ENCODE data around the gene PCK1. TPM values are rescaled to one million over a fixed set of nuclear protein-coding genes. Genes with fewer than 3 reads are reported as not detected.
A peak's percentile ranks its signal among the peaks of the same experiment; 100 is the strongest.

PCK1 gene
- total and polyA plus RNA-seq, 7 experiments from 2014 or later: not detected

DNA sequence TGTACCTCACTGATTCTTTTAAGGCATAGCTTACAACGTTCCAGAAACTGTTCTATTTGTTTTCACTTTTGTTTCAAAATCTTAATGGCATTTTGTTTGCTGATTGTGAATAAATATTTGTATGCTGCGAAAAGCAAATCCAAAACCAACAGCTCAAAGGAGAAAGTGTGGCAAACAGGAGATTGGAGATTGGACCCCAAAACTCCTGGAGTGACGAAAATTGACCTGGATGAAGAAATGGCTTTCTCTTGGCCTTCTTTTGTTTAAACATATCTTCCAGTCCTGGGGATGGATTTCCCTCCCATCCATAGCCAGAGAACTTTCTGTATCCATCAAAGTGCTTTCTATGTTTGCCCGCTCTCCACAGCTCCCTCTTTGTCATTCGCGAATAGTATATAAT is 33.2 kb upstream of the PCK1 start:
- intact Hi-C loops (cut with micrococcal nuclease): no loop called here
- no peak overlapping the region for H3K4me3 ChIP-seq (ENCODE audit: low read length)
- Mint-ChIP-seq H3K27ac (no peak overlapping the region), H3K36me3 (no peaks in the 10 kb centered on the region), H3K4me3 (no peak overlapping the region), H3K4me1 (peaks cover 4 to 11% (median 7%) of the 10 kb centered on the region in 7 donors), H3K27me3 (peaks cover 0 to 12% (median 1%) of the 10 kb centered on the region in 5 donors), H3K9me3 (no peaks in the 10 kb centered on the region)
- H3K36me3 ChIP-seq (ENCODE audit: control insufficient read depth in 2 of 3, insufficient read depth in 3 of 3, low read length in 3 of 3): no peaks in the 10 kb centered on the region
- no peaks in the 10 kb centered on the region for H3K4me1 ChIP-seq (ENCODE audit: control insufficient read depth in 2 of 2, insufficient read depth in 2 of 2, low read length in 2 of 2)
- ChIA-PET POLR2A (no interaction called here), CTCF (no interaction called here)
- ATAC-seq: no peak
- no peak for DNase-seq
- H3K9me3 ChIP-seq (ENCODE audit: control insufficient read depth in 2 of 3, low read length in 3 of 3): no peaks in the 10 kb centered on the region
- no peak overlapping the region for H3K27ac ChIP-seq (ENCODE audit: low read depth, low read length)
- H3K27me3 ChIP-seq (ENCODE audit: control insufficient read depth in 2 of 2, insufficient read depth in 2 of 2, low read length in 2 of 2): no peaks in the 10 kb centered on the region

DNA sequence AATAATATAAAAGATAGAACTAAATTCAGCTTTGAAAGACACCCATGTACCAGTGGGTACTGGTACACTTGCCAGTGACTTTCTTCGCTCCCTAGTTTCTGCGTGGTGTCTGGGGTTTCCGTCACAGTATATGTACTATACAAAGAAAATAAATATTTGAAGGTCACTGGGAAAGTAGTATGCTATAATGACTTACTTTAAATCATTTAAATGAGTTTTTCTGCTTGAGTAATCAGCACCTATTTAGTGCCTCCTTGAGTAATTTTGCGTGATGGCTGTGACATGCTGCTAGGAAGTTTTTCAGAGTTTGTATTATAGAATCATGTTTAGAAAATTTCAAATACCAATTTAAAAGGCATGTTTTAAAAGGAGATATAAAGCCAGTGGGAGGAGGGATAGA is 32.8 kb upstream of the PCK1 start:
- Histone ChIP-seq H3K36me3 (ENCODE audit: control insufficient read depth in 2 of 3, insufficient read depth in 3 of 3, low read length in 3 of 3) (no peaks in the 10 kb centered on the region), H3K4me3 (ENCODE audit: low read length) (no peak overlapping the region), H3K27me3 (ENCODE audit: control insufficient read depth in 2 of 2, insufficient read depth in 2 of 2, low read length in 2 of 2) (no peaks in the 10 kb centered on the region), H3K4me1 (ENCODE audit: control insufficient read depth in 2 of 2, insufficient read depth in 2 of 2, low read length in 2 of 2) (no peaks in the 10 kb centered on the region), H3K27ac (ENCODE audit: low read depth, low read length) (no peak overlapping the region), H3K9me3 (ENCODE audit: control insufficient read depth in 2 of 3, low read length in 3 of 3) (no peaks in the 10 kb centered on the region)
- intact Hi-C loops (cut with micrococcal nuclease): no loop called here
- DNase-seq: no peak
- H3K36me3 Mint-ChIP-seq: no peaks in the 10 kb centered on the region
- peaks cover 0 to 12% (median 5%) of the 10 kb centered on the region in 5 donors for H3K27me3 Mint-ChIP-seq
- no peak overlapping the region for H3K27ac Mint-ChIP-seq
- POLR2A ChIA-PET: no interaction called here
- CTCF ChIA-PET: no interaction called here
- no peaks in the 10 kb centered on the region for H3K9me3 Mint-ChIP-seq
- peaks cover under 1 to 7% (median 2%) of the 10 kb centered on the region in 7 donors for H3K4me1 Mint-ChIP-seq
- ATAC-seq: no peak
- no peak overlapping the region for H3K4me3 Mint-ChIP-seq

GRCh38 chr20:57529160-57529585 is 31.7 kb upstream of the PCK1 start:
- Histone ChIP-seq H3K4me1 (ENCODE audit: control insufficient read depth in 2 of 2, insufficient read depth in 2 of 2, low read length in 2 of 2) (no peaks in the 10 kb centered on the region), H3K27me3 (ENCODE audit: control insufficient read depth in 2 of 2, insufficient read depth in 2 of 2, low read length in 2 of 2) (no peaks in the 10 kb centered on the region), H3K36me3 (ENCODE audit: control insufficient read depth in 2 of 3, insufficient read depth in 3 of 3, low read length in 3 of 3) (no peaks in the 10 kb centered on the region), H3K4me3 (ENCODE audit: low read length) (no peak overlapping the region), H3K9me3 (ENCODE audit: control insufficient read depth in 2 of 3, low read length in 3 of 3) (no peaks in the 10 kb centered on the region), H3K27ac (ENCODE audit: low read depth, low read length) (no peak overlapping the region)
- Mint-ChIP-seq H3K9me3 (no peaks in the 10 kb centered on the region), H3K4me3 (no peak overlapping the region), H3K27me3 (peaks cover 7 to 16% (median 13%) of the 10 kb centered on the region in 5 donors), H3K36me3 (no peaks in the 10 kb centered on the region), H3K27ac (no peak overlapping the region), H3K4me1 (peaks cover 0 to 3% (median 0%) of the 10 kb centered on the region in 7 donors)
- ATAC-seq: no peak
- CTCF ChIA-PET: no interaction called here
- POLR2A ChIA-PET: no interaction called here
- no peak for DNase-seq
- intact Hi-C loops (cut with micrococcal nuclease): no loop called here

DNA sequence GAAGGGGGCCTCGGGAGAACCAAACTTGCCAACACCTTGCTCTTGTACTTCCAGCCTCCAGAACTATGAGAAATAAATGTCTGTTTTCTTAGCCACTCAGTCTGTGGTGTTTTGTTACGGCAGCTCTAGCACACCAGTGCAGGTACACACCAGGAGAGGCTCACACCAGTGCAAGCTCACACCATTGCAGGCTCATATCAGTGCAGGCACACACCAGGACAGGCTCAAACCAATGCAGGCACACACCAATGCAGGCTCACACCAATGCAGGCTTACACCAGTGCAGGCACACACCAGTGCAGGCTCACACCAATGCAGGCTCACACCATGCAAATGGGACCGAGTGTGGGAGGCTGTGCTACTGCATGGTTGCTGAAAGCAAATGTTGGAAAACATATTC is 31.1 kb upstream of the PCK1 start:
- Histone ChIP-seq H3K9me3 (ENCODE audit: control insufficient read depth in 2 of 3, low read length in 3 of 3) (no peaks in the 10 kb centered on the region), H3K27ac (ENCODE audit: low read depth, low read length) (no peak overlapping the region), H3K4me3 (ENCODE audit: low read length) (no peak overlapping the region), H3K36me3 (ENCODE audit: control insufficient read depth in 2 of 3, insufficient read depth in 3 of 3, low read length in 3 of 3) (no peaks in the 10 kb centered on the region), H3K4me1 (ENCODE audit: control insufficient read depth in 2 of 2, insufficient read depth in 2 of 2, low read length in 2 of 2) (no peaks in the 10 kb centered on the region), H3K27me3 (ENCODE audit: control insufficient read depth in 2 of 2, insufficient read depth in 2 of 2, low read length in 2 of 2) (no peaks in the 10 kb centered on the region)
- Mint-ChIP-seq H3K4me3 (no peak overlapping the region), H3K36me3 (no peaks in the 10 kb centered on the region), H3K27me3 (peaks cover 7 to 22% (median 17%) of the 10 kb centered on the region in 5 donors), H3K4me1 (peaks cover 0 to 3% (median 0%) of the 10 kb centered on the region in 7 donors), H3K9me3 (no peaks in the 10 kb centered on the region), H3K27ac (no peak overlapping the region)
- ChIA-PET CTCF (no interaction called here), POLR2A (no interaction called here)
- peak; percentile 24 for ATAC-seq
- no peak for DNase-seq
- intact Hi-C loops (cut with micrococcal nuclease): no loop called here

- no peak overlapping the region for H3K27ac Mint-ChIP-seq
- no peak overlapping the region for H3K4me3 Mint-ChIP-seq
- no peak for DNase-seq
- H3K4me1 ChIP-seq (ENCODE audit: control insufficient read depth in 2 of 2, insufficient read depth in 2 of 2, low read length in 2 of 2): no peaks in the 10 kb centered on the region
- CTCF ChIA-PET: no interaction called here
- H3K9me3 ChIP-seq (ENCODE audit: control insufficient read depth in 2 of 3, low read length in 3 of 3): no peaks in the 10 kb centered on the region
- no peak overlapping the region for H3K4me3 ChIP-seq (ENCODE audit: low read length)
- no peaks in the 10 kb centered on the region for H3K27me3 ChIP-seq (ENCODE audit: control insufficient read depth in 2 of 2, insufficient read depth in 2 of 2, low read length in 2 of 2)
- no peak overlapping the region for H3K27ac ChIP-seq (ENCODE audit: low read depth, low read length)
- no peak for ATAC-seq
- POLR2A ChIA-PET: no interaction called here
- H3K36me3 Mint-ChIP-seq: no peaks in the 10 kb centered on the region
- H3K9me3 Mint-ChIP-seq: no peaks in the 10 kb centered on the region
- intact Hi-C loops (cut with micrococcal nuclease): no loop called here
- peaks cover 11 to 29% (median 21%) of the 10 kb centered on the region in 5 donors for H3K27me3 Mint-ChIP-seq
- peaks cover 0 to 3% (median 0%) of the 10 kb centered on the region in 7 donors for H3K4me1 Mint-ChIP-seq
- H3K36me3 ChIP-seq (ENCODE audit: control insufficient read depth in 2 of 3, insufficient read depth in 3 of 3, low read length in 3 of 3): no peaks in the 10 kb centered on the region
Observed at GRCh38 chr20:57530327-57530981, 30.5 kb upstream of the PCK1 start.

DNA sequence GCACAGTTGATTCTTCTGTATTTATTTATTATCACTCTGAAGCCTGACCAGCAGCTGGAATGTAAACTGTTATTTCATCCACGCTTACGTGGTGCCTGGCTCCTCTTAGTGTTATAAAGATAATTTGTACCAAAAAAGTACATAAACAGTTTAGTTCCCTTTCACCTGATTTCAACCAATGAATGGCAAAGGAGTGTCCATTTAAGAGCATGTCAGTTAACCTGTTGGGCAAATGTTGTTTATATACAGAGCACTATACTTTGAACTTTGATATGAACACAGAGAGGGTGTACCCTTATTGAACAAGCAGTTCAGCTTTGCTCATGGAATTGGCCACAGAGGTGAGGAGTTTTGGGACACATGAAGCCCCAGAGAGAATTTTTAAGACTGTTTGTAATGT is 28.8 kb upstream of the PCK1 start:
- ATAC-seq (no peak), DNase-seq (no peak)
- no peak overlapping the region for H3K27ac Mint-ChIP-seq
- POLR2A ChIA-PET: no interaction called here
- CTCF ChIA-PET: no interaction called here
- no peaks in the 10 kb centered on the region for H3K9me3 Mint-ChIP-seq
- H3K36me3 Mint-ChIP-seq: no peaks in the 10 kb centered on the region
- H3K27ac ChIP-seq (ENCODE audit: low read depth, low read length): no peak overlapping the region
- no peaks in the 10 kb centered on the region for H3K27me3 ChIP-seq (ENCODE audit: control insufficient read depth in 2 of 2, insufficient read depth in 2 of 2, low read length in 2 of 2)
- H3K4me3 ChIP-seq (ENCODE audit: low read length): no peak overlapping the region
- H3K36me3 ChIP-seq (ENCODE audit: control insufficient read depth in 2 of 3, insufficient read depth in 3 of 3, low read length in 3 of 3): no peaks in the 10 kb centered on the region
- intact Hi-C loops (cut with micrococcal nuclease): no loop called here
- H3K9me3 ChIP-seq (ENCODE audit: control insufficient read depth in 2 of 3, low read length in 3 of 3): no peaks in the 10 kb centered on the region
- H3K27me3 Mint-ChIP-seq: peaks cover 16 to 39% (median 33%) of the 10 kb centered on the region in 5 donors
- H3K4me3 Mint-ChIP-seq: no peak overlapping the region
- H3K4me1 Mint-ChIP-seq: peaks cover 0 to 1% (median 0%) of the 10 kb centered on the region in 7 donors
- H3K4me1 ChIP-seq (ENCODE audit: control insufficient read depth in 2 of 2, insufficient read depth in 2 of 2, low read length in 2 of 2): no peaks in the 10 kb centered on the region

GRCh38 chr20:57535297-57535696 is 25.6 kb upstream of the PCK1 start:
- peaks cover 0 to 1% (median 0%) of the 10 kb centered on the region in 7 donors for H3K4me1 Mint-ChIP-seq
- ATAC-seq (no peak), DNase-seq (no peak)
- Histone ChIP-seq H3K36me3 (ENCODE audit: control insufficient read depth in 2 of 3, insufficient read depth in 3 of 3, low read length in 3 of 3) (no peaks in the 10 kb centered on the region), H3K27ac (ENCODE audit: low read depth, low read length) (no peak overlapping the region), H3K4me1 (ENCODE audit: control insufficient read depth in 2 of 2, insufficient read depth in 2 of 2, low read length in 2 of 2) (no peaks in the 10 kb centered on the region), H3K27me3 (ENCODE audit: control insufficient read depth in 2 of 2, insufficient read depth in 2 of 2, low read length in 2 of 2) (no peaks in the 10 kb centered on the region), H3K9me3 (ENCODE audit: control insufficient read depth in 2 of 3, low read length in 3 of 3) (no peaks in the 10 kb centered on the region), H3K4me3 (ENCODE audit: low read length) (no peak overlapping the region)
- intact Hi-C loops (cut with micrococcal nuclease): no loop called here
- peaks cover 0 to 4% (median 0%) of the 10 kb centered on the region in 5 donors for H3K36me3 Mint-ChIP-seq
- no peak overlapping the region for H3K27ac Mint-ChIP-seq
- H3K27me3 Mint-ChIP-seq: peaks cover 26 to 57% (median 42%) of the 10 kb centered on the region in 5 donors
- ChIA-PET POLR2A (no interaction called here), CTCF (no interaction called here)
- peaks cover 0 to 8% (median 2%) of the 10 kb centered on the region in 11 donors for H3K9me3 Mint-ChIP-seq
- no peak overlapping the region for H3K4me3 Mint-ChIP-seq

Data from naive thymus-derived CD4-positive, alpha-beta T cell (primary cell).